Hematopoietic multipotent progenitor cell treated with erythropoietin and hydrocortisone succinate and interleukin-3 and kit ligand, for 17 days (in vitro differentiated cells): ENCODE measurements around the gene THTPA.

Experiments used
- DNase-seq: peaks from one replicate; pipeline ENCODE4 v3.0.0-alpha.2; 2015; ENCODE audit warnings: low spot score

Gene THTPA

GRCh38 chr14:23567186-23568020 is 11.3 kb downstream of the THTPA start, which contains the start of gene AP1G2:
AP1G2 (minus strand) TSS chr14:23567791; CDS start chr14:23567314, 477 bp downstream.
- peak; percentile 49 for DNase-seq

DNA sequence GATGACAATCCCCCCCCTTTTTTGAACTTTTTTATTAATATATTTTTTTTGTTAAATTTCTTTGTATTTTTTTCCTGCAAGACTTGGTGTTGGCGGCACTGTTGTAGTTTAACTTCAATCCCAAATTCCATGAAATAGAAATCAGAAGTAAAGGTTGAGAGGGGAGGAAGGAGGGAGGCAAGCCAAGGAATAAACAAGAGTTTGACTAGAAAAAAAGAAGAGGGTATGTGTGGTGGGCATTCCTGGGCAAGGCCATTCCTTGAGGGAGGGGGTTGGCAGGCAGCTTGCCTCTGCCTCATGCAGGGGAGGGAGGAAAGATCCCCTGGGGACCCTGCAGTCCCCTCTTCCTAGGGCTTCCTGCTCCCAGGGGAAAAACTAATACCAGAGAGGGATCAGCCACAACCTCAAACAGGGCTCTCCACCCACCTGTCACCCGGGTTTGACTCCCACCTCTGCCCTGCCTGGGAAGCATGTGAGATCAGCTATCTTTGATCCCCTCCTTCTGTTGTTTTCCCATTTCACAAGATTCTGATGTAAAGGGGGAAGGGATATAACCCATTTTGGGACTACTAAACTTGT is 12.0 kb downstream of the THTPA start:
- no peak for DNase-seq

GRCh38 chr14:23568600-23569331 is 12.7 kb downstream of the THTPA start:
- DNase-seq = no peak

DNA sequence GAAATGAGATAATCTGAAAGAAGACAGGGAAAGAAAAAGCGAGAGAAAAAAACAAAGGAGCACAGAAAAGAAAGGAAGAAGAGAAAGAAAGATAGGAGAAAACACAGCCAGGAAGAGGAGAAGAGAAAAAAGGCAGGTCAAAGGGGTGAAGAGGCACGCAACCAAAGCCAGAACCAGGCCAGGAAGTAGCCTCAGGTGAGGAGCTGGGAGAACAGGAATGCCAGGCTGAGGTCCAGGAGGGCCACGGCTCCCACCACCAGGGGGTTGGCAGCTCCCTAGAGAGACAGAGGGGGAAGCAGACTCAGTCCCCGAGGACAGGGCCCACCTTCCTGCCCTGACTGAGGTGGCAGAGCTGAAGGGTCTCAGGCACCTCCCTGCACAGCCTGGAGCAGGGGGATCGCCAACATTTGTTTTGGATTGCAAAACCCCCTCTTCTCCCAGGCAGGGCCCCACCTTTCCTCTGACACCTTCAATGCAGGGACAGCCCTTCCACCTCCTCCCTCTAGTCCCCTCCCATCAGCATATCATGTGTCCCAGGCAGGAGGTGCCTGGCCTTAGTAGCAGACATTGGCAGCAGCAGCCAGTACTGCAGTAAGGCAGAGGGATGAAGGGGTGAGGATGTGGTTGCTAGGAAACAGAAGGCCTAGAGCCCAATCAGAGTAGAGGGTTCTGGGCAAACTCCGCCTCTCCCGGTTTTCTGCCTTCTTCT is 13.5 kb downstream of the THTPA start:
- DNase-seq = no peak

DNA sequence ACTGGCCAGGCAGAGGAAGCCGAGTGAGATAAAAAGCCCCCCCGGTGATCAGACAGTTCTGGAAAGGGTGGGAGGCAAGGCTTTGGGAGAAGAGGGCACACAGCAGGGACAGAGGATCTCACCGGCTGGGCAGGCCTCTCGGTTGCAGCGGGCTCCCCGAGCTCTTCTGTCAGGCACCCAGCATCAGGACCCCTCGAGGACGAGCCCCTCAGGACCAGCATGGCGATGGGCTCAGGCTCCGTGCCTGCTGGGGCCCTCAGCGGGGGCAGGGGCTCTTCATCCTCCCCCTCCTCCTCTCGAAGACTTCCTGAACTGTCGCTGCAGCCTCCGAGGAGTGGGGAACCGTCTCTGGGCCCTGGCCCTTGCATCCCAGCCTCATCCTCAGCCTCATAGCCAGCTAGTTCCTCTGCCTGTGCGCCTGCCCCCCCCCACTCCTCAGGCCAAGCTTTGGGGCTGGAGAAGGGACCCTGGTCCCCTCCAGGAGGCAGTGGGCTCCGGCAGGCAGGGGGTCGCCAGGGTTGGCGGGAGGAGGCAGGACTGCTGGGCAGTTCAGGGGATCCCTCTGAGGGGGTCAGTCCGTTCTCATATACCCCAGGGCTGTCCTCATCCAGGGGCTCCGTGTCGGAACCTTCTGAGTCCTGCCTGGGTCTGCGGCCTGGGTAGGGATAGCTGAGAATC is 14.9 kb downstream of the THTPA start:
- no peak for DNase-seq

GRCh38 chr14:23571701-23572523 is 15.8 kb downstream of the THTPA start:
- DNase-seq = no peak

GRCh38 chr14:23572524-23572828 is 16.4 kb downstream of the THTPA start:
- DNase-seq = no peak

DNA sequence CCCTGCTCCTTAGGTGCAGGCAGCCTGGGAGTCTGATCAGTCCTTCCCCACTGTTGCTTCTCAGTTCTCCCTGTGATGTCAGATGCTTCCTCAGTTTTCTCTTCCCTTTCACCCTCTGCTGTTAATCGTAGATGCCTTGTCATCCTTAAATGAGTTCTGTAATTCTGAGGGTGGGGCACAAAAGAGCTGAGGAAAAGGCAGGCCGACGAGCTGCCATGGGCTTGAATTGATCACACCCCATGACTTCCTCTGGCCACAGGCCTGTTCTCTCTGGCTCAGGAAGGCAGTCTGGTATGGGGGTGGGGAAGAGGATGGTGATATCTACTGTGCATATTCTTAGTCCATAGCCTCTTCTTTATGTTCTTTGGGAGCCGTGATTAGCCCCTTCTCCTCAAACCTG is 16.8 kb downstream of the THTPA start:
- DNase-seq = no peak

DNA sequence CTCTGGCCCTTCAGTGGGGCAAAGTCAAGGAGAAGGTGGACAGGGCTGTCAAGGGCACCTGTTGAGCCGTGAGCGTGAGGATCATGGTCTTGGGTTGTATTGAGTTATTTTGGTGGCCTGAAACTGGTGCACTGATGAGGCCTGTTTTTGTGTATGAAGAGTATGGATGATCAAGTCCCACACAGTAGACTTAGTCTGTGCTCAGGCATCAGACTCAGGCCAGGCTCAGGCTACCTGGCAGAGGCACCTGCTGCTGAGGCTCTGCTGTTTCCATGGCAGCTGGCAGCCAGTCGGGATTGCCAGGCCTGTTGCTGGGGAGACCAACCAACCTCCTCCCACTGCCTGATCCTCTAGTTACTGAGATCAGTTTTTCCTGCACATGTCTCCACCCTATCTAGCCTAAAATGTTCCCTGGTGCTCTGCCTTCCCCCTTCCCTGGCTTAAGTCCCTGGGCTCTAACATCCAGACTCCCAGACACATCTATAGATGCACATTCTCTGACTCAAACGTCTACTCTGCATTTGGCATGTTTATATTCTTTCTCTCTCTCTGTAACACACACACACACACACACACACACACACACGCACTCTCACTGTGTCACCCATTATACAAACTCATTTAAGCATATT is 17.4 kb downstream of the THTPA start:
- no peak for DNase-seq

- no peak for DNase-seq
These were observed 21.1 kb downstream of the THTPA start for GRCh38 chr14:23577004-23577681.

GRCh38 chr14:23577710-23578392 is 21.8 kb downstream of the THTPA start:
- DNase-seq = no peak

DNA sequence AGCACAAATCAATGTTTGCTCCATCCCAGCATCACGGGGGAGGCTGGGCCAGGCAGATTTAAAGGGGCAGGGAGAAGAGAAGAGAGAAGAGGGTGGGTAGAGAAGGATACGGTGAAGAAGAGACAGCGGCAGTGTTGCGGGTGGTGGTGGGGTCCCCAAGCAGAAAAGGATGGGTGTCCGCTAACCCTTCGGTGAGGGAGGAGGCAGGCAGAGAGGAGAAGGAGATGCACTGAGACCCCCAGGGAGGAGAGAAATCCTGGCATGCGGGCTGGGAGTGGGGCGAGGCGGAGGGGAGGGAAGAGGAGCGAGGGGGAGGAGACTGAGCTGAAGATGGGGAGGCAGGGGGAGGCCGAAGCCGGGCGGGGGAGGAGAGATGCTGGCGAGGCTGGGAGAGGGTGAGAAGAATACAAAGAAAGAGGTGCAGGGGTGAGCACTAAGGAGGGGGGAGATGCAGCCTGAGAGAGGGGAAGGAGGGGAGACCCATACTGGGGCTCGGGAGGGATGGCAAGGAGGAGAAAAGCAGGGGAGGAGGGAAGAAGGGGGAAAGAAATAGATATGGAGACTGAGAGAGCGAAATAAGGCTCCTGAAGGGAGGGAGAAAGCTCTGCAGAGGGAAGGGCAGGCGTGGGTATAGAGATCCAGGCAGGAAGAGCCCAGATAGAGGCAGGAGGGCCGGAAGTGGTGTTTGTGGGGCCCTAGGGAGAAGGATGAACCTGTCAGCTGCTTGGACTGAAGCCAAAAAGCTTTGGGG is 22.7 kb downstream of the THTPA start, which contains the start of gene JPH4:
Gene JPH4, minus strand, starts transcription at position 231 of the 751 bp plus-strand sequence. CDS start 1,337 bp downstream, outside the sequence.
- no peak for DNase-seq

- DNase-seq = no peak
These were observed 23.2 kb downstream of the THTPA start for GRCh38 chr14:23579311-23579630.

- no peak for DNase-seq
These were observed 23.7 kb downstream of the THTPA start for GRCh38 chr14:23579739-23580138.

- DNase-seq = no peak
These were observed 24.3 kb downstream of the THTPA start for GRCh38 chr14:23580152-23580926.

- no peak for DNase-seq
These were observed 24.8 kb downstream of the THTPA start for GRCh38 chr14:23580948-23581281.

DNA sequence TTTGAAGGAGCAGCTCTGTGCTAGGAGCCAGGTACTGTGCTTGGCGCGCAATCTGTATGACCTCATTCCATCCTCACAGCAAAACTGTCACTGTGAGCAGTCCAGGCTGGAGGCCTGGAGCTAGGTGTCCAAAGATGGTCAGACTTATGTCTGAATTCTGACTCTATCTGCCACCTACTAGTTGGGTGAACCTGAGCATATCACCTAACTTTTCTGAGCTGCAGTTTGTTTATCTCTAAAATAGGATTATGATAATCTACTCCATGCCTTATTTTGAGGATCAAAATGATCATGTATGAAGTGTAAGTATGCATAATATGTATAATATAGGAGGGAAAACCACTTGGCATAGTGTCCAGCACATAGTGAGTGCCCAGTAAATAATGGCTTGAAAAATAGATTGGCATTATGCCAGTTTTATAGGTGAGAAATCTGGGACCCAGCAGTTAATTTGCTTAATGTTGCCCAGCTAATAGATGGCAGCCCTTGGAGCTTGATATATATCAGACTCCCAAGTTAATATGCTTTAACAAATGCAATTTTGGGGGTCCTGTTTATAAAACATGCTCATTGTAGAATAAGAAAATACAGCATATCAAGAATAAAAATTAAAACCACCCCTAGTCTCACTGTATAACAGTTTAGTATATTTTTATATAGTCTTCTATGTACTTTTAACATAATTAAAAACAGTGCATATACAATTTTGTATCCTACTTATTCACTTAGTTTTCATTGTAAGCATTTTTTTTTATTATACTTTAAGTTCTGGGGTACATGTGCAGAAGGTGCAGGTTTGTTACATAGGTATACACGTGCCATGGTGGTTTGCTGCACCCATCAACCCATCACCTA is 27.1 kb downstream of the THTPA start:
- DNase-seq = no peak
